HG03521 (cell line): ENCODE results near the gene MKS1.

Experiments used
- ATAC-seq: cut with Tn5 transposase; IDR thresholded peaks from one replicate; pipeline ENCODE4 v1.9.1; 2021; ENCODE audit warnings: mild to moderate bottlenecking, moderate library complexity; ENCODE audit not compliant: unreplicated experiment

The MKS1 gene

DNA sequence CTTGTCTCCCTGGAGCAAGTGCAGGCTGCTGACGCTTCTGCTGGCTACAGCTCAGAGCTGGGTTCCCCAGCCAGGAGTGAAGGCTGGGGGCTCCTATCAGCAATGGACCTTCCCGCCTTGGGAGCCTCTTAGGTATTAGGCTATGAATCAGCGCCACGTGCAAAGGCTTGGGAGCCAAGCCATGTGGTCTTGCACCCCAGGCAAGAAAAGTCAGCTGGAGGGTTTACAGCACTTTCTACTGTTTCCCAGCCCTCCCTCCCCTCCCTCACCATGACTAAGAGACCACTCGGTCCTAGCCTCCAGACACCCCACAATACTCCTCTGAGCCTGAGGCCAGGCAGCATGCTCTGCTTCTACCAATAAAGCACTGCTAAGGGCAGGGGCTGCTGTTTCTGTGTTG is 14.3 kb downstream of the MKS1 start:
- ATAC-seq, result no peak

DNA sequence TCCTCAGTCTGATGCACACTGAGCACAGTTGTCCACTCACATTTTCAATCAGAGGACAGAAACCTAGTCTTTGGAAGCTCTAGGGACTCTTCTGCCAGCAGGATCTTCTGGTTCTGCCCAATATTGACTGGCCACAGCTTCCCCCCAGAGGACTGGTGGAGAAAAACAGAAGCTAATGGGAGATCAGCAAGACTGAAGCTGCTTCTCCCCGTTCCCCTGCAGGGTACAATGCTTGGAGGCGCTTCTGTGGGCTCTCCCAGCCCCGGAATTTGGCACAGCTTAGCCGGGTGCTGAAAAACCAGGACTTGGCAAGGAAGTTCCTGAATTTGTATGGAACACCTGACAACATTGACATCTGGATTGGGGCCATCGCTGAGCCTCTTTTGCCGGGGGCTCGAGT is 16.2 kb downstream of the MKS1 start:
- ATAC-seq, result no peak

DNA sequence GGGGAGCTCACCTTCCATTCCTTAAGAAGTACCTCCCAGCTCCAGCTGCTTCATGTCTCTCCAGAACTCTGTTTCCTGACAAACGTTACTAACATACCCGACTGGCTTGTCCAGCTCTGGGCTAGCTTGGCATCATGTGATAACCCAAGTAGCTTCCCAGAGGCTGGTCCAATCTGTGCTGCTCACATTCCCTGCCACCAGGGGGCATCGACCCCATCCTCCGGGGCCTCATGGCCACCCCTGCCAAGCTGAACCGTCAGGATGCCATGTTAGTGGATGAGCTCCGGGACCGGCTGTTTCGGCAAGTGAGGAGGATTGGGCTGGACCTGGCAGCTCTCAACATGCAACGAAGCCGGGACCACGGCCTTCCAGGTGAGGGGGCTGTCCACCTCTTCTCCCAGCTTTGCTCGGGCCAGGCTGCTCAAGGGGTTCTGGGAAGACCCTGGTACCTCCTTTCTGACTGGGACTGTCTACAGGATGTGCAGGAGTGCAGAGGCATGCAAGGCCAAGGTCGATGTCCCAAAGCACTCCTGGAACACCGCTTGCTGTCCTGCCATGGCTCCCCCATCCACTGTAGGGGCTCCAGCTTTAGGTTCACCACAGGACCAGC is 18.9 kb downstream of the MKS1 start:
- ATAC-seq, result no peak

DNA sequence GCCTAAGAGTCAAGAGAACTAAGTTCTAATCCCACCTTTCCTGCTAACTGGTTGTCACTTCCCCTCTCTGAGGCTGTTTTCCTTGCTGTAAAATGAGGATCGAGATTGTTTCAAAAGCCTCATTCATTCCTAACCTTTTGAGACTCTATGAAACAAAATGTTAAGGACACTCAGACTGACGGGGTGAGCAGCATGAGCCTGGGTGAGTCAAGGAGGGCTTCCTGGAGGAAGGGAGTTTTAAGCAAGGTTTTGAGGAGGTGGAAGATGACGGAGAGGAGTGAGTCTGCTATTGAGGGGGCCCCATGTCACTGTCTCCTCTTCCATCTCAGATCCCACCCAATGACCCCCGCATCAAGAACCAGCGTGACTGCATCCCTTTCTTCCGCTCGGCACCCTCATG is 22.4 kb downstream of the MKS1 start:
- no peak for ATAC-seq

DNA sequence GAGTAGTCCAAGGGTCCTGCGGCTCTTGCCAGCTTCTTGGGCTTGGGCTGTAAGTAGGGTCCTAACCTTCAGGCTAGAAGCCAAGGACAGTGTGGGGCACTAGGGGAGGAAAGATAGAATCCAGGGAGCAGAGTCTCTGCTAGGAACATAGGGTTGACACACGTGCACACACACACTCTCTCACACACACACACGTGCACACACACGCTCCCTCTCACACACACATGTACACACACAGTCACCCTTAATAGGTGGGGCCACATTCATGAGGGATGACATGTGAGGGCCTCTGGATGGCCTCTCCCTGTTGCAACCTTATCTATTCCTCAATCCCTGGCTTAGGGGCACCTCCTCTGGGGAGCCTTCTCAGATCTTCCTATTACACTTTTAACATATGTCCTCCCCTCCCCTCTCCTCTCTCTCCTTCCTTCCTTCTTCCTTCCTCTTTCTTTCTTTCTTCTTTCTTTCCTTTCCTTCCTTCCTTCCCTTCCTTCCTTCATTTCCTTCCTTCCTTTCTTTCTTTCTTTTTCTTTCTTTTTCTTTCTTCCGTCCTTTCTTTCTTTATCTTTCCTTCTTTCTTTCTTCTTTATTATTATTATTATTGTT is 23.4 kb downstream of the MKS1 start:
- no peak for ATAC-seq

DNA sequence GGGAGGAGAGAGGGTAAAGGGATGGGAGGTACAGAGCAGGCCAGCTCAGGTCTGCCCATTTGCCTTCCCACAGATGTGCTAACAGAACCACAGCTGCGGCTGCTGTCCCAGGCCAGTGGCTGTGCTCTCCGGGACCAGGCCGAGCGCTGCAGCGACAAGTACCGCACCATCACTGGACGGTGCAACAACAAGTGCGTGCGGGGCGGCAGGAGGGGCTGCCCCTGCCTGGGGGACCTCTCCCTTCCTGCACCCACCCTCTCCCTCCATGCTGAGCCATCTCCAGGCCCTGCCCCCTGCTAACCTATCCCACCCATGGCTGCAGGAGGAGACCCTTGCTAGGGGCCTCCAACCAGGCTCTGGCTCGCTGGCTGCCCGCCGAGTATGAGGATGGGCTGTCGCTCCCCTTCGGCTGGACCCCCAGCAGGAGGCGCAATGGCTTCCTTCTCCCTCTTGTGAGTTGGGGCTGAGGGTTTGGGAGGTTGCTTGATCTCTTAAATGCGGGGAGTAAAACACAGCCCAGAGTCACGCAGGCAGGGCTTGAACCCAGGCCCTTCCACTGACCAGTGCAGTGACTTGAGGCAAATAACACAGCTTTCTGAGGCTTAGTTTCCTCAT is 25.3 kb downstream of the MKS1 start:
- no peak for ATAC-seq

DNA sequence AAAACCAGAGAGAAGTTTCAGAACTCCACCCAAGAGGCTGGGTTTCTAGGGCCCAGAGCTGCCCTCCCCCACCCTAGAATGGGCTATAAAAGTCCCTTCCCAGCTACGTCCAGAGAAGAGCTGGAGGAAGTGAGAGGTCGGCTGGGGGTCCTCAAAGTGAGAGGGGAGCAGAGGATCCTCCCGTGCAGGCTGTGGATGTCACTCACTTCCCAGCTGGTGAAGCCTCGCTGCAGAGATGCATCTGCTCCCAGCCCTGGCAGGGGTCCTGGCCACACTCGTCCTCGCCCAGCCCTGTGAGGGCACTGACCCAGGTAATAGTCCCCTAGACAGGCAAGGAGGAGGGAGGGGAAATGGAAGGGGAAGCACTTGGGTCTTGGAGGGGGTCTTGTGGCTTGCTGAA is 26.4 kb downstream of the MKS1 start, which contains the start of gene EPX:
Gene EPX (plus strand): TSS at position 115 of the 400 bp plus-strand sequence. CDS start 121 bp downstream, at position 236.
- no peak for ATAC-seq

DNA sequence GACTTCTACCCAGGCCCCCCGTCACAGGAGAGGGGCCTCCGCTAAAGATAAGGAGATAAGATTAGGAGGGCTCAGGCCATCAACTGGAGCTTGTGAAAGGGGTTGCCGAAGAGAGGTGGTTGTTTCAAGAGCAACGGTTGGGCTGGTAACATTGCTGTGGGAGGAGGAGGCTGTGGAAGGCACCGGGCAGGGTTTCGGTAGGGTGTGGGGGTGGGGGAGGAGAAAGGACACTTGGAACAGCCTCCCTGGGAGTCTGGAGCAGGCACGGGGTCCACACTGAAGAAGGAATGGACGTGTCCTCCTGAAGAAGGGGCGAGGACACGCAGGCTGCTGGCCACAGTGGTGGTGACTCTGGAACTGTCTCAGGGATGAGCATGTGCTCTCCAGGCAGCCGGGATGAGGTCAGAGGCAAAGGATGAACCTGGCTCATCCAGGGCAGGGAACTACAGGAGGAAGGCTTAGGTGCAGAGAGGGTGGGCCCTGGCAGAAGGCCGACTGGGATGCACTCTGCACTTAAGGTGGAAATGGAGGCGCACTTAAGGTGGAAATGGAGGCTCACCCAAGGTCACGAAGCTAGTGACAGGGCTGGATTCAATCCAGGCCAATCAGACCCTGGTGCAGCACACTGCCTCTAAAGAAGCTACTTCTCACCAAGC is 27.7 kb downstream of the MKS1 start:
- ATAC-seq, result no peak

DNA sequence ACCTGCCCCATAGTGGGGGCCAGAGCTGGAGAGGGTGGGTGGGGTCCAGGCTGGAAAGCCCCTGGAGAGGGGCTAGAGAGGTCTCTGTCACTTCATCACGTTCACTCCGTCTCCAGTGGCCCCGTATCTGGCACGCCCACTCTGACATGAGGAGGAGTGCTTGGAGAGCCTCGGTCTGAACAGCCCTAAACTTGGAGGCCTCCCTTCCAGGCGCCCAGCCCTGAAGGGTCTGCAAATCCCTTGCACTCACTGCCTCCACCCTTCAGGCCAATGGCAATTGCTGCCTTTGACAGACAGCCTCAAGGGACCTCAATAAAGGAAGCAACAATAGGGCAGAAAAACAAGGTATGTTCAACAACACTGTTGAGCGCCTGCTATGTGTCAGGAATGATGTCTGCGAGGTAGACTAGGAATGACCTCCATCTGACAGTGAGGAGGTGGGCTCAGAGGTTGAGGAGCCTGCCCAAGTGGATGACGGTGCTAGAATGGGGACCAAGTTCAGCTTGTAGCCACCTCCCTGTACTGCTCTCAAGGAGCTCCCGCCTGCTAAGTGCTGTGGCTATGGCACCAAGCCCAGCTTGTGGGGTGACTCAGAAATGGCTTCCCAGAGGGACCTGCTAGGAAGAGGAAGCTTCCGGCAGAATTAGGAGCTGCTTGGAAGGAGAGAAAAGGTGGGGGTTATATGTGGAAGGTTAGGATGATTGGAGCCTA is 29.5 kb downstream of the MKS1 start:
- ATAC-seq, result no peak

DNA sequence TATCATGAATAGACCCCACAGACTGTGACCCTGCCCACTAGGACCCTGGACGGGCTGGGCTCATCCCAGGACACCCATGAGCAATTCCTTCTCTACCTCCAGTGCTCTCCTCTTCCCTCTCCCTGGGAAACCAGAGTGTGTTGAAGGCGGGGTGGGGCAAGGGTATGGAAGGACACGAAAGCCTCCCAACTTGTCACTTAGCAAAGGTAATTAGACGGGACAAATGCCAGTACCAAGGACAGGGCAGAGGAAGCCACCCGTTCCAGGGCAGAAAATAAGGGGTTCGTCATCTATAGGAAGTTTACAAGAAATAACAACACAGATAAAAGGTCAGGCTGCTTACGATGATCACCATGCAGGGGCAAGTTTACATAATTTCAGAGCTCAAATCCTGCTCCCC is 31.4 kb downstream of the MKS1 start:
- ATAC-seq, result no peak

DNA sequence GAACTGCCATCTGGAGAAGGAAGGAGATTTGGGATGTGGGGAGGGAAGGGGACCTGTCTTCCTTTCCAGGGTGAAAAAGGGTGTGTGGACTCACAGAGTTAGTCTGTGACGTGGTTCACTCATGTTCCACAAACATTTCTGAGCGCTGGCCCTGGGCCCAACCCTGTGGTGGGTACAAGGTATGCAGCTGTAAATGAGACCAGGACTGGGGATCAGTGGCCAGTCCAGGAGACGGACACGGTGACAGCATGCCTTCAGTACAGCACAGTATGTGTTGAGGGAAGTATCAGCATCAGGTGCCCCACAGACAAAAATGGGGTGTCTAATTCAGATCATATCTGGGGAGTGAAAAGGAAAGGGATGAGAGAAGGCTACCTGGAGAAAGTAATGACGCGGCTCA is 32.0 kb downstream of the MKS1 start:
- ATAC-seq, result no peak

DNA sequence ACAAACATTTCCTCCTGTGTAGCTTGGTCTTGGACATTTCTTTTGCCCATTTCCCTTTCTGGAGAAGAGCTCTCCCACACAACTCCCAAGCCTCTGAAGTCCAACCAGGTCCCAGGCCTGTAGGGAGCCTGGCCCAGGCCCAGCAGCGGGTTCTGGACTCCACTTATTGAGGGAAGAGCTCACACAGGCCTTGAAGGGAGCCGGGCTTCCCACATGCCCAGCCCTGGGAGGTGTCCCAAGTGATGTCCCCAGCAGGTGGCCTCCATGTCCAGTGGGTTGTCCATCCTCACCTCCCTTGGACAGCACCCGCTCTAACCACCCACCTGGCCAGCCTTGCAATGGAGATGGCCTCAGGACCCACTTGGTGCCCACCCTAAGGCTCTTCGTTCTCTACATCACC is 32.5 kb downstream of the MKS1 start:
- no peak for ATAC-seq

DNA sequence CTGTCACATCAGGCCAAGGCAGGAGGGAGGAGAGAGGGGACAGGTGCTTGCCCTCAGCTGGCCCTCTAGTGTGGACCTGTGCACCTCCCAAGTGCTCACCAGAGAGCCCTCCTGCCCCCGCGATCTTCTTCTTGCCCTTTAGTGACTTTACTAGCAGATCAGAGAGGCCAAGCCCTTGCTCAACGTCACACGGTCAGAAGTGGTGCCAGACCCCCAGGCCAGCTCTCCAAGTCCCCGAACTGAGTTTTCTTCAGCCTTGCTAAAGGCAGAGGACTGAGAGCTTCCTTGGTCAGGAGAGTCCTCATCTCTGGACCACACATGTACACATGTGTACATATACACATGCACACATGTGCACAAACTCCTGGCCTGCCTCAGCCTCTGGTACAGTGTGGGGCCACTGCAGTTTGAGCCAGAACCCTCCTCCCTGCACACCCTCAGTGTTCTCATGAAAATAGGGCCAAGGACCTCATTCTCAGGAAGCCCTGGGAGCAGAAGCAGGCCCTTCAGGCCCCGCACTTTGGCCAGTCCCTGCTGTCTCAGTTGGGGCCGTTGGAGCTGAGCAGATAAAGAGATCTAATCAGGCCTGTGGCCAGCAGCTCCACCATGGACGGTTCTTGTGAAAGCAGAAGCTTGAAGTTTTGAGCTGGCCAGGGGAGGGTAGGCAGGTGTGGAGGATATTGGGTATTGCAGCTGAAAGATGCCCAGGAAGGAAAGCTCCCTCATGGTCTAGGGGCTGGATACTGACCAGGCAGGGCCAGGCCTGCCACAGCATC is 33.9 kb downstream of the MKS1 start:
- ATAC-seq, result no peak

DNA sequence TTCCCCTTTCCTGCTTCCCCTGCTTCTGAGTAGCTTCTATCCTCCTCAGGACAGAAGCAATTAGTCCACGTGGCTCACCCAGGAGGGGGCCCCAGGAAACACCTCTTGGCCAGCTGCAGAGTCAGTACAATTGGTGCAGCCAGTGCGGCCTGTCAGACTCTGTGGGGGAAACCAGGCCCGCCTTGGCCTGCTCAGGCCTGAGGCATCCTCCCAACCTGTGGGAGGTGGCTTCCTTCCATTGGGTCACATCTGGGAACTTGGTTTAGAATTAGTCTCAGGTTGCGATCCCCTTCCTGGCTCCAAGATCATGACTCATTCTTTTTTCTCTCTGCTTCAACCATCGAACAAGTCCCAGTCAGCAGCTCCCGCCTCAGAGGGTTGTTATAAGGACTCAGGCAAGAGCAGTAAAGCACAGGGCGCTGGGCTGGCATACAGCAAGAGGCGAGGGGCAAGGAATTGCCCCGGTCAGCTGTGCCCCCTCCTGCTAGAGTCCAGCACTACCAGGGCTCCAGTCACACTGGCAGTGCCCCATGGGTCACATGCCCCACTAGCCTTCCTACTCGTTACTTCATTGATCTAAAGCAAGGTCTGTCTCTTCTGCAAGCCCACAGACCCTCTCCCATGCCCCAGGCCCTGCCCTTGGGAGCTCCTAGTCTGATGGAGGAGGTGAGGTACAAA is 34.6 kb downstream of the MKS1 start:
- ATAC-seq, result no peak

DNA sequence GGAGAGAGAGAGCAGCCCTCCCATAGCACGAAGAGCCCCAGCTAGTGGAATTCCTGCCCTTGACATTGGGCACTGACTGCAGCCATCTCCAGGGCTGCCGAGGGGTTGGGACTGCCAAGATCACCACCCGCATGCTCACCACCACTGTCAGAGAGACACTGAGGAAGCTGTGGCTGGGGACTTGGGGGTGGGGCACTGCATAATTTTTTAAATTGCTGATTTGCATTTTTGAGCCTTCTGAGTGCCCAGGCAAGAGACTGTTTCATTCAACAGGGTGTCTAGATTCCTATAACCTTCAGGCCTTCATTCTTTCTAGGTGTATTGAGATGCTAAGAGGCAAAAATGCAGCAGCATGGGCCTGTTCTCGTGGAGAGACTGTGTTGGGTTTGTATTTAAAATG is 35.5 kb downstream of the MKS1 start:
- no peak for ATAC-seq

DNA sequence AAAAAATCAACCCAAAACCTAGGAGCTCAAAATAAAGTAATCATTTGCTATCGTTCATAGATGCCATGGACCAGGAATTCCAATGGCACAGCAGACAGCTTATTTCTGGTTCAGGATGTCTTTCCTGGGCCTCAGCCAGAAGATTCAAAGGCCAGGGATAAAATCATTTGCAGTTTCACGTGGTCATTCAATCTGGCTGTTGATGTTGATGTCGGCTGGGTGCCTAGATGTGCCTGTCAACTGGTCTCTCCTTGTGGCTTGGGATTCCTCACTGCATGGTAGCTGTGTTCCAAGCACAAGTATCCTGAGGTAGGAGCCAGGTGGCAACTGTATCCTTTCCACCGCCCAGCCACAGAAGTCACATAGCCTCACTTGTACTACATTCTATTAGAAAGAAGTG is 37.3 kb downstream of the MKS1 start:
- ATAC-seq, result no peak

DNA sequence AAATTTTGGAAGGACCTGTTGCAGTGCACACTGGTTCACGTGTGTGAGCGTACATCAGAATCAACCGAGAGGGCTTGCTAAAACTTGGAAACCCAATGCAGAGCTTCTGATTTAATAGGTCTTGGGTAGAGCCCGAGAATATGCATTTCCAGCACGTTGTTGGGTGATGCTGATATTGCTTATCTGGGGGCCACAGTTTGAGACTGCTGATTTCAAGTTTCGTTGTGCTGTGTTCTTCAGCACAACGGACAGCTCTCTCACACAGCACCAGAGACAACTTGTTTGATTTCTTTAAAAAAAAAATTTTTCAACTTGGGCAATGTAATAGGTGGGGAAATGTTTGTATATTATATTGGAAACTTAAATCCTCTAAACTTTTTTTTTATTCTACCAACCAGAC is 42.9 kb downstream of the MKS1 start:
- ATAC-seq, result no peak

DNA sequence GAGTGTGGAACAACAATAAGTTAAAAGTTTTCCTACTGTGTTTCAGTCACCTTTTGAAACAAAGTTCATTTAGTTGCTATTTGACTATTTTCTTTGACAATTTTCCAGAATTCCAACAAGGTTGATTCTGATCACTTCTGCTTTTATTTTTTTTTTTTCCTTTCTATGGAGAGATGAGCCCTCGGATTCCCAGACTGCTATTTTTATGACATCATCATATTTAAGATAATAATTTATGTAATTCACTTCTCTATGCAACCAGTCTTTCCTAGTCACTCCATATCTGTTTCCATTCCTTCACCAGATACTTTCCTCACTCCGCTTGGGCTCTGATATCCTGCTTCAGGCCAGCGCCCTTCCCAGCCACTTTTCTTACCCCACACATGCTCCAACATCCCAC is 44.2 kb downstream of the MKS1 start:
- no peak for ATAC-seq

DNA sequence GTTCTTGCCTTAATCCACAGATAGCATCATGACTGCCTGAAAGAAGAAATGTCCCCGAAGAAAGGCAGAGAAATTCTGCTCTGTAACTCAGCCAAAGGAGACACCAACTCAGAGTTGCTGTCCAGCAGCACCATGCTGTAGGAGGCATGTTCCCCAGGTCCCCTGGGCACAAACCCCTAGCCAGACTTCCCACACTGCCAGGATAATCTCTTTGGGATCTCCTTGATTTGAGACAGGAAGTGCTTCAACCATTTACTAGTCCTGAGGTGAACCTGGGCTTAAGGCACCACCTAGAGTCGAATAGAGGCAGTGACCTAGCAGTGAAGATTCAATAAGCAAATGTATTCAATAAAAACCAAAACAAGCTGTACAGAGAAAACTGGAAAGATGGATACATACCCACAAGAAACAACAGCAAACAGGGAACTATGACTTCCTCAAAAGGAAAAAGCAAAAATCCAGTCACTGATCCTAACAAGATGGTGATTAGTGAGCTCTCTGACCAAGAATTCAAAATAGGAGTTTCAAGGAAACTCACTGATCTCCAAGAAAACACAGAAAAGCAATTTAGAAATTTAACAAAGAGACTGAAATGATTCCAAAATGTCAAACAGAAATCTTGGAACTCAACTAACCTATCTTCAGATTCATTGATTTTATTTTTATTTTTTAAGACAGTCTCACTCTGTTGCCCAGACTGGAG is 46.5 kb downstream of the MKS1 start:
- no peak for ATAC-seq

DNA sequence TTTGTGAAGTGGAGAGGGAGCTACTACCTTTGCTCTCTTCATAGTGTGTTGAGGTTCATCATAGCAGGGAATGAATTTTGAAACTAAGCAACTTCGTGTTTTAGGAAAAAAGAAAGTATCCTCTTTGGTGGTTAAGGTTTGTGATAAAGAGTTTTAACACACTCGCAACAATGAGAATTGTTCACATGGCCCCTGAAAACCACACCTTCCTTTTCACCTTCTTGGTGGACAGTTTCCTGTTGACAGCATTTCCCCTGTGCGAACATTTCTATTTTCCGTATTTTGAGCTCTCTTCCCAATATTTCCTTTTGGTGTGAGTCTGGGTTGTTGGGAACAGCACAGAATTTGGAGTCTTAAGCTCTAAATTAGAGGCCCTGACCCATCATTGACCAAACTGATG is 48.4 kb downstream of the MKS1 start:
- no peak for ATAC-seq
